AG09309 (cell line): ENCODE measurements around the gene MAOA.
"Not testable (repeated sequence)": the region's sequence is repeated elsewhere in the genome, so short reads cannot be mapped to it uniquely, and the experiment has no call there.

Experiments
- DNase-seq: peaks from one replicate; pipeline ENCODE4 v3.0.0-alpha.2; 2010; ENCODE audit warnings: low read depth
- H3K4me3 ChIP-seq: 2 replicates; pipeline ENCODE4 v1.5.1; 2011; ENCODE audit warnings: mild to moderate bottlenecking, low read depth, low read length, moderate library complexity; ENCODE audit not compliant: control insufficient read depth
- TF ChIP-seq, protein P1 (sequence below): IDR thresholded peaks from 2 replicates; pipeline ENCODE4 v1.5.1; 2011; ENCODE audit warnings: mild to moderate bottlenecking, low read depth, low read length, inconsistent platforms; ENCODE audit not compliant: insufficient read depth, control insufficient read depth; ENCODE audit errors: missing control alignments

The MAOA gene

DNA sequence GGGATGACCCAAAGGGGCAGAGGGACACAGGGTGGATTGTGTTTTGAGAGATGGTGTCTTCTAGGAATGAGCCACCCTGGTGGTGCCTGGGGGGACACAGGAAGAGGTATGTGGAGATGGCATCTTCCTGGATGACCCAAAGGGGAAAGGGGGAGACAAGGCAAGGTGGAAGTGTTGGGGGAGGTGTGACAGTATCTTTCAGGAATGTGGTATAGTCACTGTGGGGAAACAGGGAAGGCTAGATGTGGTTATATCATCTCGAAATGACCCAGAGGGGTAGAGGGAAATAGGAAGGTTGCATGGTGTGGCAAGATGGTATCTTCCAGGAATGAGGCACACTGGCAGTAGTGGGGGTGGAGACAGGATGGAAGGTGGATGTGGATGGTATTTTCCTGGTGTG is 62.9 kb downstream of the MAOA start:
- no peak overlapping the region for H3K4me3 ChIP-seq
- no peak for DNase-seq
- TF ChIP-seq, protein P1, sequence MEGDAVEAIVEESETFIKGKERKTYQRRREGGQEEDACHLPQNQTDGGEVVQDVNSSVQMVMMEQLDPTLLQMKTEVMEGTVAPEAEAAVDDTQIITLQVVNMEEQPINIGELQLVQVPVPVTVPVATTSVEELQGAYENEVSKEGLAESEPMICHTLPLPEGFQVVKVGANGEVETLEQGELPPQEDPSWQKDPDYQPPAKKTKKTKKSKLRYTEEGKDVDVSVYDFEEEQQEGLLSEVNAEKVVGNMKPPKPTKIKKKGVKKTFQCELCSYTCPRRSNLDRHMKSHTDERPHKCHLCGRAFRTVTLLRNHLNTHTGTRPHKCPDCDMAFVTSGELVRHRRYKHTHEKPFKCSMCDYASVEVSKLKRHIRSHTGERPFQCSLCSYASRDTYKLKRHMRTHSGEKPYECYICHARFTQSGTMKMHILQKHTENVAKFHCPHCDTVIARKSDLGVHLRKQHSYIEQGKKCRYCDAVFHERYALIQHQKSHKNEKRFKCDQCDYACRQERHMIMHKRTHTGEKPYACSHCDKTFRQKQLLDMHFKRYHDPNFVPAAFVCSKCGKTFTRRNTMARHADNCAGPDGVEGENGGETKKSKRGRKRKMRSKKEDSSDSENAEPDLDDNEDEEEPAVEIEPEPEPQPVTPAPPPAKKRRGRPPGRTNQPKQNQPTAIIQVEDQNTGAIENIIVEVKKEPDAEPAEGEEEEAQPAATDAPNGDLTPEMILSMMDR: no peak

- DNase-seq: no peak
- no peak overlapping the region for H3K4me3 ChIP-seq
- TF ChIP-seq, protein P1: no peak
Measured at GRCh38 chrX:43720082-43720481, 64.0 kb downstream of the MAOA start.

DNA sequence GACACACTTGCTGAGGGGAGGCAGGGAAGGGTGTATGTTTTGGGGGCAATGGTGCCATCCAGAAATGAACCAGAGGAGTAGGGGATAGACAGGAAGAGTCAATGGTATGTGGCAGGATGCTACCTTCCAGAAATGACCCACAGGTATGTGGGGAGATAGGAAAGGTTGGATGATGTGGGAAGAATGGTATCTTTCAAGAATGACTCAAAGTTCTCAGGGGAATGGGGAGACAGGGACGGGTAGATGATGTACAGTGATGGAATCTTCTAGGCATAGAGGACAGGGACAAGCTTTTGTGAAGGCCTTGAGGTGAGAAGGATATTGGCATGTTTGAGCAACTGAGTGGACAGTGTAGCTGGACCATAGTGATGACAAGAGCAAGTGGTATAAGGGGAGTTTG is 64.9 kb downstream of the MAOA start:
- H3K4me3 ChIP-seq: no peak overlapping the region
- DNase-seq: no peak
- TF ChIP-seq, protein P1: no peak

- DNase-seq, H3K4me3 ChIP-seq: not testable (repeated sequence)
Measured at GRCh38 chrX:43725227-43725626, 69.1 kb downstream of the MAOA start.

DNA sequence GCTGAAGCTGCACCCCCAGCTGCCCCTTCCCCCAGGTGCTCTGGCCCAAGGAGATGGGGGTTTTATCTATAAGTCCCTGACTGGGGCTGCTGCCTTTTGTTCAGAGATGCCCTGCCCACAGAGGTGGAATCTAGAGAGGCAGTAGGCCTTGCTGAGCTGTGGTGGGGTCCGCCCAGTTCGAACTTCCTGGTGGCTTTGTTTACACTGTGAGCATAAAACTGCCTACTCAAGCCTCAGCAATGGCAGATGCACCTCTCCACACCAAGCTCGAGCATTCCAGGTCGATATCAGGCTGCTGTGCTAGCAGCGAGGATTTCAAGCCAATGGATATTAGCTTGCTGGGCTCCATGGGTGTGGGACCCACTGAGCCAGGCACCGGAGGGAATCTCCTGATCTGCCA is 71.2 kb downstream of the MAOA start:
- not testable (repeated sequence) for DNase-seq, H3K4me3 ChIP-seq

- no peak overlapping the region for H3K4me3 ChIP-seq
- no peak for DNase-seq
- TF ChIP-seq, protein P1: no peak
Measured at GRCh38 chrX:43728002-43728401, 71.9 kb downstream of the MAOA start.

GRCh38 chrX:43728966-43729365 is 72.9 kb downstream of the MAOA start:
- DNase-seq: no peak
- TF ChIP-seq, protein P1: no peak
- no peak overlapping the region for H3K4me3 ChIP-seq

DNA sequence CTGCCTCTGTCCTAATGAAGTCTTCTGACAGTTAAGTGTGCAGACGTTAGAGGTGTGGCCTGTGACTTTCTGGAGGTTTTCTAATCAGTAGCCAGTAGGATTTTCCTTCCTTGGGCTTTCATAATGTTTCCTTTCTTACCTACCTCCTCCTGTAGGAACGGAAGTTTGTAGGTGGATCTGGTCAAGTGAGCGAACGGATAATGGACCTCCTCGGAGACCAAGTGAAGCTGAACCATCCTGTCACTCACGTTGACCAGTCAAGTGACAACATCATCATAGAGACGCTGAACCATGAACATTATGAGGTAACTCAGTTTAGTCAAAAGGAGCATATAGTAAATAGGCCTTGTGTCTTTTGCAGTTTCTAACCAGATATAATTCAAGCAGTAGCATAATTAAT is 75.0 kb downstream of the MAOA start:
- no peak for DNase-seq
- TF ChIP-seq, protein P1: no peak
- no peak overlapping the region for H3K4me3 ChIP-seq
